ENCODE results near the gene NCAM2. TPM values are rescaled to one million over a fixed set of nuclear protein-coding genes. Genes with fewer than 3 reads are reported as not detected.

Gene NCAM2
- total and polyA plus RNA-seq, 2 donors (not counting 1 experiment from before 2014, with no cell fraction given) = 0.13 TPM; not detected in 1

DNA sequence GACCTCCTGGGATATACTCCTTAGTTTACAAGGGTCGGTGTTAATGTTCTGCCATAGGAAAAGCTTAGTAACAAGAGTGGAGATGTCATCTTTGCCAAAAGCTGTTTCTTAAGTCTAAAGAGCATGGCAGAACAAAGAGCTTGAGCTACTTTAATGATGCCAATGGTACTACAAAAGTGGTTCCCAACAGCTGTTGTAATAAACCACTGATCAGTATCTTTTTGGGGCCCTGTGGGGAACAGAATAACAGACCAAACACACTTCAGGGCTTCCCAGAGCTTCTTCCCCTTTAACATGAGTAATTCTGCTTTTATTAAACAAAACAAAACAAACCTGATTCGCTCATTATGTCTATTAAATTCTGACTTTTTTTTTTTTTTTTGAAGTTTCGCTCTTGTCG, 116.3 kb downstream of the NCAM2 start:
- POLR2A ChIA-PET = no interaction called here
- H3K9ac ChIP-seq (ENCODE audit: low read length) = no peak overlapping the region

DNA sequence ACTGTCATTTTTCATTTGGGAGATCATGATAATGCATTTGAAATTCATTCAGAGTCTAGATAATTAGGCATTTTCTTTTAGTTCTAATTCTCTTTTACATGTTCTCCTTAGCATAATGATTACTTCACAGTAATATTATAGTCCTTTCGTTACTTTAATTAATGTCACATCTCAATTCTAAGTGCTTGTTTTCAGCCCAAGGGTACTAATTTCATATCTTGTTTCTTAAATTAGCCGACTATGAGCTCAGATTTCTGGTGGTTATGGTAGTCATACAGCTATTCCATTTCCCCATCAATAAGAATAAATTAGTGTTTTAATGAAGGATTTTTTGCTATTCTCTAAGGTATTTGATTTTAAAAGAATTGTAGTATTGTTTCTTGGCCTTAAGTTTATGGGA, 120.9 kb downstream of the NCAM2 start:
- Histone ChIP-seq H3K4me3 (ENCODE audit: control extremely low read depth in 1 of 5, extremely low read depth in 1 of 5, insufficient read depth in 1 of 5, low read depth in 2 of 5, low read length in 4 of 5) (no peak overlapping the region), H4K20me1 (ENCODE audit: control insufficient read depth, insufficient read depth, low read length, poor library complexity, severe bottlenecking) (no peaks in the 10 kb centered on the region), H3K9ac (ENCODE audit: low read length) (no peak overlapping the region), H3K27ac (ENCODE audit: low read length in 2 of 2) (no peak overlapping the region), H2AFZ (ENCODE audit: insufficient read depth, low read depth, low read length, poor library complexity, severe bottlenecking) (no peak overlapping the region), H3K79me2 (ENCODE audit: control insufficient read depth, insufficient read depth, low read length) (no peaks in the 10 kb centered on the region), H3K36me3 (replicated peaks in 1 of 2; ENCODE audit: control extremely low read depth in 1 of 2, control insufficient read depth in 1 of 2, extremely low read depth in 1 of 2, insufficient read depth in 2 of 2, low read length in 1 of 2) (no peaks in the 10 kb centered on the region), H3K27me3 (replicated peaks in 1 of 4; ENCODE audit: control extremely low read depth in 1 of 4, control insufficient read depth in 3 of 4, insufficient read depth in 4 of 4, low read length in 3 of 4) (no peaks in the 10 kb centered on the region), H3K9me3 (ENCODE audit: control extremely low read depth in 1 of 3, control insufficient read depth in 2 of 3, insufficient read depth in 1 of 3, low read length in 2 of 3) (no peaks in the 10 kb centered on the region), H3K4me2 (replicated peaks; ENCODE audit: low read depth, low read length, poor library complexity, severe bottlenecking) (no peak overlapping the region), H3K4me1 (ENCODE audit: control insufficient read depth in 2 of 2, insufficient read depth in 2 of 2, low read length in 2 of 2) (no peaks in the 10 kb centered on the region)
- Mint-ChIP-seq H3K4me3 (no peak overlapping the region), H3K9me3 (ENCODE audit: insufficient read depth) (peaks cover 2% of the 10 kb centered on the region), H3K4me1 (peaks cover 3% of the 10 kb centered on the region), H3K27me3 (no peaks in the 10 kb centered on the region), H3K27ac (no peak overlapping the region)
- no peak for ATAC-seq (ENCODE audit: low read depth)
- no peak for DNase-seq
- intact Hi-C loops (cut with micrococcal nuclease) = no loop called here
- CTCF ChIA-PET = no interaction called here
- TF ChIP-seq EZH2 (IDR thresholded peaks at IDR 0.05; ENCODE audit: borderline replicate concordance, insufficient read depth, low read depth, low read length, poor library complexity, severe bottlenecking) = no peak
- TF ChIP-seq, protein P1, sequence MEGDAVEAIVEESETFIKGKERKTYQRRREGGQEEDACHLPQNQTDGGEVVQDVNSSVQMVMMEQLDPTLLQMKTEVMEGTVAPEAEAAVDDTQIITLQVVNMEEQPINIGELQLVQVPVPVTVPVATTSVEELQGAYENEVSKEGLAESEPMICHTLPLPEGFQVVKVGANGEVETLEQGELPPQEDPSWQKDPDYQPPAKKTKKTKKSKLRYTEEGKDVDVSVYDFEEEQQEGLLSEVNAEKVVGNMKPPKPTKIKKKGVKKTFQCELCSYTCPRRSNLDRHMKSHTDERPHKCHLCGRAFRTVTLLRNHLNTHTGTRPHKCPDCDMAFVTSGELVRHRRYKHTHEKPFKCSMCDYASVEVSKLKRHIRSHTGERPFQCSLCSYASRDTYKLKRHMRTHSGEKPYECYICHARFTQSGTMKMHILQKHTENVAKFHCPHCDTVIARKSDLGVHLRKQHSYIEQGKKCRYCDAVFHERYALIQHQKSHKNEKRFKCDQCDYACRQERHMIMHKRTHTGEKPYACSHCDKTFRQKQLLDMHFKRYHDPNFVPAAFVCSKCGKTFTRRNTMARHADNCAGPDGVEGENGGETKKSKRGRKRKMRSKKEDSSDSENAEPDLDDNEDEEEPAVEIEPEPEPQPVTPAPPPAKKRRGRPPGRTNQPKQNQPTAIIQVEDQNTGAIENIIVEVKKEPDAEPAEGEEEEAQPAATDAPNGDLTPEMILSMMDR (IDR thresholded peaks at IDR 0.05) = no peak
- WGBS (ENCODE audit: insufficient coverage) = no CpG with 5 or more reads among the region's 2 CpGs
- POLR2A ChIA-PET = no interaction called here

More for the DNA sequence above, 116.3 kb downstream of the NCAM2 start:
- Histone ChIP-seq H3K27me3 (replicated peaks in 1 of 4; ENCODE audit: control extremely low read depth in 1 of 4, control insufficient read depth in 3 of 4, insufficient read depth in 4 of 4, low read length in 3 of 4) (no peaks in the 10 kb centered on the region), H3K4me2 (replicated peaks; ENCODE audit: low read depth, low read length, poor library complexity, severe bottlenecking) (no peak overlapping the region), H2AFZ (ENCODE audit: insufficient read depth, low read depth, low read length, poor library complexity, severe bottlenecking) (no peak overlapping the region), H3K9me3 (ENCODE audit: control extremely low read depth in 1 of 3, control insufficient read depth in 2 of 3, insufficient read depth in 1 of 3, low read length in 2 of 3) (no peaks in the 10 kb centered on the region), H4K20me1 (ENCODE audit: control insufficient read depth, insufficient read depth, low read length, poor library complexity, severe bottlenecking) (no peaks in the 10 kb centered on the region), H3K4me3 (ENCODE audit: control extremely low read depth in 1 of 5, extremely low read depth in 1 of 5, insufficient read depth in 1 of 5, low read depth in 2 of 5, low read length in 4 of 5) (no peak overlapping the region), H3K36me3 (replicated peaks in 1 of 2; ENCODE audit: control extremely low read depth in 1 of 2, control insufficient read depth in 1 of 2, extremely low read depth in 1 of 2, insufficient read depth in 2 of 2, low read length in 1 of 2) (no peaks in the 10 kb centered on the region), H3K79me2 (ENCODE audit: control insufficient read depth, insufficient read depth, low read length) (no peaks in the 10 kb centered on the region), H3K4me1 (ENCODE audit: control insufficient read depth in 2 of 2, insufficient read depth in 2 of 2, low read length in 2 of 2) (no peaks in the 10 kb centered on the region), H3K27ac (ENCODE audit: low read length in 2 of 2) (no peak overlapping the region)
- intact Hi-C loops (cut with micrococcal nuclease) = no loop called here
- Mint-ChIP-seq H3K27me3 (no peaks in the 10 kb centered on the region), H3K9me3 (ENCODE audit: insufficient read depth) (no peaks in the 10 kb centered on the region), H3K27ac (no peak overlapping the region), H3K4me1 (peaks cover 3% of the 10 kb centered on the region), H3K4me3 (no peak overlapping the region)
- DNase-seq (no peak), ATAC-seq (ENCODE audit: low read depth) (no peak)
- CTCF ChIA-PET = no interaction called here
- WGBS (ENCODE audit: insufficient coverage) = 95% methylated on average over 4 of the region's 4 CpGs
- TF ChIP-seq, protein P1 (IDR thresholded peaks at IDR 0.05) = no peak
- TF ChIP-seq EZH2 (IDR thresholded peaks at IDR 0.05; ENCODE audit: borderline replicate concordance, insufficient read depth, low read depth, low read length, poor library complexity, severe bottlenecking) = no peak
